ENCODE results near the gene NEAT1. TPM values are rescaled to one million over a fixed set of nuclear protein-coding genes. Genes with fewer than 3 reads are reported as not detected.

The NEAT1 gene
- total RNA-seq, 4 donors from 2014 or later, result 195 to 1,623 (median 652) TPM

DNA sequence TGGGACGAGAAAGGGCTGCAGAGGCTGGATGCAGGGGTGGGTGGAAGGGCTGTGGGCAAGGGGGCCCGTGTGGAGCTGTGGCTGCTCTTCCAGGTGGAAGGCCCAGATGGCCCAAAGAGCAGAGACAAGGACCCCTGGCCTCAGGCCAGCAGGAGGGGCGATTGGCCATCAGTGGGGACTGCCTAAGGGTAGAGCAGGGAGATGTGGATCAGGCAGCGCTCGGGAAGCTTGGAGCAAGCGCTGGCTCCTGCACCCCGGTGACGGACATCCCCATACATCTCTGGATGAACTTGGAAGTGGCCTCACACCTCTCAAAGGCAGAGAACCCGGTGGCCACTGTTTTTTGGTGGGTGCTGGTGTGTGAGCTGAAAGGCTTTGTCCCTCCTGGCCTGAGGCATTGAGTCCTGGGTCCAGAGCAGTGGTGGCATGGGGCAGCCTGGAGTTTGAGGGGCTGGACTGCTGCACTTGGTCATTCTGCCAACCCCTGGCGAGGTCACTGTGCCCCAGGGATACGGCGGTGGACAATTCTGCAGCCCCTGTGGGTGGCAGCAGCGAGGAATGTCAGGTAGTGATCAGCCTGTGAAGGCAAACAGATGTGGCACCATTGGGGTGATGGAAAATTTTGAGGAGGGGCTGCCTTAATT is 30.3 kb upstream of the NEAT1 start:
- Histone ChIP-seq H3K9me3 (no peaks in the 10 kb centered on the region), H3K4me1 (peaks cover 2 to 44% of the 10 kb centered on the region in 2 donors), H3K36me3 (peaks cover 16% of the 10 kb centered on the region in 2 donors), H3K4me3 (replicated peaks in 1 of 3) (no peak overlapping the region), H3K27me3 (no peaks in the 10 kb centered on the region), H3K27ac (peak overlapping the region in 1 of 3 donors; percentile 56)
- intact Hi-C loops (cut with DNase I), result no loop called here
- 80 to 92% methylated on average over 10 to 13 of the region's 13 CpGs for WGBS, 2 donors
- no peak for DNase-seq
- TF ChIP-seq, protein P1, sequence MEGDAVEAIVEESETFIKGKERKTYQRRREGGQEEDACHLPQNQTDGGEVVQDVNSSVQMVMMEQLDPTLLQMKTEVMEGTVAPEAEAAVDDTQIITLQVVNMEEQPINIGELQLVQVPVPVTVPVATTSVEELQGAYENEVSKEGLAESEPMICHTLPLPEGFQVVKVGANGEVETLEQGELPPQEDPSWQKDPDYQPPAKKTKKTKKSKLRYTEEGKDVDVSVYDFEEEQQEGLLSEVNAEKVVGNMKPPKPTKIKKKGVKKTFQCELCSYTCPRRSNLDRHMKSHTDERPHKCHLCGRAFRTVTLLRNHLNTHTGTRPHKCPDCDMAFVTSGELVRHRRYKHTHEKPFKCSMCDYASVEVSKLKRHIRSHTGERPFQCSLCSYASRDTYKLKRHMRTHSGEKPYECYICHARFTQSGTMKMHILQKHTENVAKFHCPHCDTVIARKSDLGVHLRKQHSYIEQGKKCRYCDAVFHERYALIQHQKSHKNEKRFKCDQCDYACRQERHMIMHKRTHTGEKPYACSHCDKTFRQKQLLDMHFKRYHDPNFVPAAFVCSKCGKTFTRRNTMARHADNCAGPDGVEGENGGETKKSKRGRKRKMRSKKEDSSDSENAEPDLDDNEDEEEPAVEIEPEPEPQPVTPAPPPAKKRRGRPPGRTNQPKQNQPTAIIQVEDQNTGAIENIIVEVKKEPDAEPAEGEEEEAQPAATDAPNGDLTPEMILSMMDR (IDR thresholded peaks at IDR 0.05), result no peak
- TF ChIP-seq POLR2A (IDR thresholded peaks at IDR 0.05), result no peak

DNA sequence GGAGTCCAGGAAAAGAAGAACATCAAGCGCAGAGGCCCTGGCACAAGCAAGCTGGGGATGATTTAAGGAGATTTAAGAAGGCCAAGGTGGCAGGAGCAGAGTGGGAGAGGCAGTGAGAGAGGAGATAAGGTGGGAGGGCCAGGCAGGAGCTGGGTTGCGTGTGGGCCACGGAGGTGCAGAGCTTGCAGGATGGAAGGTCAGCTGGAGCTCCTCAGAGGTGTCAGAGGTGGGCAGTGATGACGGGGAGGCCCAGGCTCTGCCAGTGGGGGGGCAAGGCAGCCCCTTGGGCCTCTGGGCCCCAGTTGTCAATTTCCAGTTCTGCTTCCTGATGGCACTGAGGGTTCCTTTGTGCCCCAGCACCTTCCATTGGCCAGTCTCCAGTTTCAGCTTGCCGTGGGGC is 29.7 kb upstream of the NEAT1 start:
- Histone ChIP-seq H3K27me3 (no peaks in the 10 kb centered on the region), H3K4me3 (replicated peaks in 1 of 3) (no peak overlapping the region), H3K27ac (no peak overlapping the region), H3K4me1 (peaks cover 0 to 39% of the 10 kb centered on the region in 2 donors), H3K9me3 (no peaks in the 10 kb centered on the region), H3K36me3 (peaks cover 16 to 17% of the 10 kb centered on the region in 2 donors)
- intact Hi-C loops (cut with DNase I), result no loop called here
- TF ChIP-seq, protein P1 (IDR thresholded peaks at IDR 0.05), result no peak
- no peak for TF ChIP-seq POLR2A (IDR thresholded peaks at IDR 0.05)
- WGBS, 2 donors, result 91 to 96% methylated on average over 5 of the region's 5 CpGs
- DNase-seq, result no peak

DNA sequence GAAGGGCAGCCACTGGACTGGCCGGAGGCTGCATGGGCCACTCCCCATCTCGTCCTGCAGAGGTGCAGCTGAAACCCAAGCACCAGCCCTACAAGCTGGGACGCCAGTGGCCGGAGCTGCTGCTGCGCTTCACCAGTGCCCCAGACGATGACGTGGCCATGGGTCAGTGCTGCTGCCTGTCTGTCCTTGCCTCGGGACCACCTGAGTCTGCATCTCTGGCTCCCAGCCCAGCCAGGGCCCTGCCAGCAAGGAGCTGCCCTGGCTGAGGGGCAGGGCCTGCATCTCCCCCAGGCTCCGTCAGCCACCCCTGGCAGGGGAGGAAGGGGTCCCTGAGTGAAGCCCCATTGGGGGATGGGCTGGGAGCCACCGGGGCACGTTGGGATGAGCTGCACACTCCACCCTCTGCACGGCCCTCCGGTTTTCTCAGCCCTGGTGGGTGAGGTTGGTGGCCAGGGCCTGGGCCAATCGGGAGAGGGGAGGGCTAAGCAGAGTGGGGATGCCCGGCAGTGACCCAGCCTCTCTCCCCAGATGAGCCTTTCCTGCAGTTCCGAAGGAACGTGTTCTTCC is 29.0 kb upstream of the NEAT1 start:
- H3K4me1 ChIP-seq, result peaks cover 0 to 34% of the 10 kb centered on the region in 2 donors
- H3K27me3 ChIP-seq, result no peaks in the 10 kb centered on the region
- H3K9me3 ChIP-seq, result no peaks in the 10 kb centered on the region
- peaks cover 23 to 24% of the 10 kb centered on the region in 2 donors for H3K36me3 ChIP-seq
- no peak for DNase-seq
- no peak overlapping the region for H3K4me3 ChIP-seq (replicated peaks in 1 of 3)
- intact Hi-C loops (cut with DNase I), result no loop called here
- TF ChIP-seq, protein P1 (IDR thresholded peaks at IDR 0.05), result no peak
- no peak for TF ChIP-seq POLR2A (IDR thresholded peaks at IDR 0.05)
- WGBS, 2 donors, result 87 to 92% methylated on average over 4 to 11 of the region's 17 CpGs
- no peak overlapping the region for H3K27ac ChIP-seq

DNA sequence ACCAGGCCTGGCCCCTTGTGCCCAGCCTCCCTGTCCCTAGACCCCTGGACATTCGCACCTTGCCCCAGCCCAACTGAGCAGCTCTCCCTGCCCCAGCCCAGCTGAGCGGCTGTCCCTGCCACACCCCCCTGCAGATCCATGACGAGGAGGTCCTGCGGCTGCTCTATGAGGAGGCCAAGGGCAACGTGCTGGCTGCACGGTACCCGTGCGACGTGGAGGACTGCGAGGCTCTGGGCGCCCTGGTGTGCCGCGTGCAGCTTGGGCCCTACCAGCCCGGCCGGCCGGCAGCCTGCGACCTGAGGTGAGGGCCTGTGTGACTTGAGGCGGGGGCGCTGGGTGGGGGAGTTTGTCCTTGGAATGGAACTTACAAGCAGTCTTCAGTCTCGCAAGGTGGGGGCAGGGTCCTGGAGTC is 28.5 kb upstream of the NEAT1 start:
- Histone ChIP-seq H3K9me3 (no peaks in the 10 kb centered on the region), H3K36me3 (peaks cover 24 to 26% of the 10 kb centered on the region in 2 donors), H3K4me1 (peaks cover 0 to 28% of the 10 kb centered on the region in 2 donors), H3K27ac (no peak overlapping the region), H3K27me3 (no peaks in the 10 kb centered on the region), H3K4me3 (replicated peaks in 1 of 3) (no peak overlapping the region)
- DNase-seq, result no peak
- WGBS, 2 donors, result 96 to 98% methylated on average over 11 to 20 of the region's 20 CpGs
- TF ChIP-seq POLR2A (IDR thresholded peaks at IDR 0.05), result no peak
- TF ChIP-seq, protein P1 (IDR thresholded peaks at IDR 0.05), result no peak
- intact Hi-C loops (cut with DNase I), result no loop called here

DNA sequence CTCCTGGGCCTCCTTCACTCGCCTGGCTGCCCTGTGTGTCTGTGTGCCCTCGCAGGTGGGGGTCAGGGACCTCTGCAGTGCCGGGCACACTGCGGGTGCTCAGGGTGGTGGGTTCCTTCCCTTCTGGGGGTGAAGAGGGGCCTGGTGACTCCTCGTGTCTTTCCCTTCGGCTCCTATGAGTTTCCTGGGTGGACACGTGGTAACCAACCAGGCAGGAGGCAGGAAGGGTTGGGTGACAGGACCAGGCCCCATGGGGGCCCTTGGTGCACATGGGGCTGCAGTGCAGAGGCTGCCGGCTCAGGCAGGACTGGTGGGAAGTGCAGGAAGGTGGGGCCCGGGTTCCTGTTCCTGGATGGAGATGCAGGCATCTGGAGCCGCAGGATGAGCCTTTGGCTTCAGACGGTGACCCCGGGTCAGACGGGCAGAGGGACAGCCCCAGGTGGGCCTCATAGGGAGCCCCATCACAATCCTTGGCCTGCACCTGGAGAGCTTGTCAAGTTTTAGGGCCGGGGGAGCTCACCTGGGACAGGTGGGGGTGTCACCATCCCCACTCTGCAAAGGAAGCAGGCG is 26.6 kb upstream of the NEAT1 start:
- intact Hi-C loops (cut with DNase I), result no loop called here
- Histone ChIP-seq H3K27ac (no peak overlapping the region), H3K36me3 (peaks cover 33 to 45% of the 10 kb centered on the region in 2 donors), H3K4me1 (peaks cover 0 to 9% of the 10 kb centered on the region in 2 donors), H3K9me3 (no peaks in the 10 kb centered on the region), H3K27me3 (no peaks in the 10 kb centered on the region), H3K4me3 (replicated peaks in 1 of 3) (no peak overlapping the region)
- TF ChIP-seq POLR2A (IDR thresholded peaks at IDR 0.05), result no peak
- TF ChIP-seq, protein P1 (IDR thresholded peaks at IDR 0.05), result no peak
- no peak for DNase-seq
- 85 to 96% methylated on average over 8 to 9 of the region's 15 CpGs for WGBS, 2 donors

Data from thyroid gland (tissue), 4 donors.